ENCODE measurements around the gene GPR39. TPM values are rescaled to one million over a fixed set of nuclear protein-coding genes. Genes with fewer than 3 reads are reported as not detected.

GPR39 gene
- total and polyA plus RNA-seq, 8 donors: 3.9 to 24.4 (median 4.6) TPM

- Histone ChIP-seq H3K27me3 (no peaks in the 10 kb centered on the region), H3K36me3 (no peaks in the 10 kb centered on the region), H3K9me3 (peaks cover 0 to 3% of the 10 kb centered on the region in 2 donors), H3K4me1 (no peaks in the 10 kb centered on the region), H3K27ac (no peak overlapping the region), H3K4me3 (no peak overlapping the region)
- TF ChIP-seq CTCF (IDR thresholded peaks at IDR 0.05): no peak
- ATAC-seq (no peak), DNase-seq (peak in 1 of 4 donors; percentile 33)
- intact Hi-C loops (cut with DNase I): no loop called here
Measured at GRCh38 chr2:132429351-132429750, 12.7 kb downstream of the GPR39 start.

GRCh38 chr2:132429941-132430573 lies 13.5 kb downstream of the GPR39 start:
- Histone ChIP-seq H3K27me3 (no peaks in the 10 kb centered on the region), H3K36me3 (no peaks in the 10 kb centered on the region), H3K4me1 (no peaks in the 10 kb centered on the region), H3K27ac (no peak overlapping the region), H3K9me3 (peaks cover 0 to 3% of the 10 kb centered on the region in 2 donors), H3K4me3 (no peak overlapping the region)
- DNase-seq (no peak), ATAC-seq (no peak)
- intact Hi-C loops (cut with DNase I): no loop called here
- no peak for TF ChIP-seq CTCF (IDR thresholded peaks at IDR 0.05)

GRCh38 chr2:132430895-132431294 lies 14.3 kb downstream of the GPR39 start:
- no peaks in the 10 kb centered on the region for H3K27me3 ChIP-seq
- peaks cover 0 to 3% of the 10 kb centered on the region in 2 donors for H3K9me3 ChIP-seq
- DNase-seq (no peak), ATAC-seq (no peak)
- H3K27ac ChIP-seq: no peak overlapping the region
- H3K4me3 ChIP-seq: no peak overlapping the region
- TF ChIP-seq CTCF (IDR thresholded peaks at IDR 0.05): no peak
- H3K36me3 ChIP-seq: no peaks in the 10 kb centered on the region
- no peaks in the 10 kb centered on the region for H3K4me1 ChIP-seq
- intact Hi-C loops (cut with DNase I): no loop called here

DNA sequence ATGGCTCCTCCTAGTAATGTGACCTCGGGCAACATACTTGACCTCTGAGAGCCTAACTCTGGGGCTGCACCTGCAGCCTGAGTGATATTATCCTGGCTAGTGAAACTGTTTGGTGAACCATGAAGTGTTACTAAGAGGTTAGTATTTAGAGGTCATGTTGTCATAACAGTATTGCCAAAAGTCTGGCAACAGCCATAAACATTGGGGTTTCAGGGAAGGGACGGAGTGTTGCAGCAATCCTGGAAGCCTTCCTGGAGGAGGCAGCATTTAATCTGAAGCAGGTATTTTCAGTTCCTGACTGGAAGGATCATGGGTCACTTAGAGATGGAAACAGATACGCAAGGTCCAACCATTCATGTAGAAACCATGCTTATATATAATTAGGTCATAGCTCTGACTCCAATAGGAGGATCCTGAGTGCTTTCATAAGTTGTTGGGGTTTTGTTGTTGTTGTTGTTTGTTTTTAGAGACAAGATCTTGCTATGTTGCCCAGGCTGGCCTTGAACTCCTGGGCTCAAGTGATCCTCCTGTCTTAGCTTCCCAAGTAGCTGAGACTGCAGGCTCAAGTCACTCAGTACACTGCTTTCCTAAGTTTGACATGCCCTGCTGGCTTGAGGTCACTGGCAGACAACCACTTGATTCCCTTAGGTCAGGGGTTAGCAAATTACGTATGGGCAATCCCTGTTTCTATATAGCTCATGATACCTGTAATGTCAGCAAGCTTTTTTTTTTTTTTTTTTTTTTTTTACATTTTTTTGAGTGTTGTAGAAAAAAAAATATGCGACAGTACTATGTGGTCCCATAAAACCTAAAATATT lies 21.5 kb downstream of the GPR39 start:
- Histone ChIP-seq H3K27me3 (no peaks in the 10 kb centered on the region), H3K27ac (no peak overlapping the region), H3K36me3 (no peaks in the 10 kb centered on the region), H3K4me3 (no peak overlapping the region), H3K9me3 (no peaks in the 10 kb centered on the region), H3K4me1 (no peaks in the 10 kb centered on the region)
- no peak for ATAC-seq
- no peak for TF ChIP-seq CTCF (IDR thresholded peaks at IDR 0.05)
- no peak for DNase-seq
- intact Hi-C loops (cut with DNase I): no loop called here

DNA sequence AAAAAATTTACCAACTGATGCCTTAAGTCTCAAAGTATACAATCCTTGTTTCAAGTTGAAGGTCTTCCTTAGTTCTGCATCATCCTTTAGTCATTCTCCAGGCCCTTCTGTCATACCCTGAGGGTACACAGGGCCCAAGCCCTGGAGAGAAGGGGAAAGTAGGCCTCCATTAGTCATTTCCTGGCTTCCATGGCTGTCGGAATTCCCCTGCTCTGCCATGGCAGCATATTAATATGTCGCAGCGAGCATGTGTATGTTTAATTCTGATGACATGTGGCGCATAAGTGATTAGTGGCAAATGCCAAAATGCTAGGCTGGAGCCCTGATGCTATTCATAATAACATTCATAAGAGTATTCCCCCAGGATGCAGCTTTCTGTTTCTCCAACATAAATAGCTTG lies 22.1 kb downstream of the GPR39 start:
- no peak overlapping the region for H3K27ac ChIP-seq
- no peaks in the 10 kb centered on the region for H3K4me1 ChIP-seq
- DNase-seq (no peak), ATAC-seq (no peak)
- H3K27me3 ChIP-seq: no peaks in the 10 kb centered on the region
- no peaks in the 10 kb centered on the region for H3K36me3 ChIP-seq
- no peak for TF ChIP-seq CTCF (IDR thresholded peaks at IDR 0.05)
- no peak overlapping the region for H3K4me3 ChIP-seq
- H3K9me3 ChIP-seq: no peaks in the 10 kb centered on the region
- intact Hi-C loops (cut with DNase I): no loop called here

Data from left lung (tissue), 10 donors.